SW 1271 (cell line): ENCODE measurements around the gene UBXN2A.
A peak's percentile ranks its signal among the peaks of the same experiment; 100 is the strongest.

ENCODE experiments used
- DNase-seq, 2 experiments: peaks; one replicate each; lab custom pipeline; 2025; lab: John Stamatoyannopoulos, UW

UBXN2A gene

DNA sequence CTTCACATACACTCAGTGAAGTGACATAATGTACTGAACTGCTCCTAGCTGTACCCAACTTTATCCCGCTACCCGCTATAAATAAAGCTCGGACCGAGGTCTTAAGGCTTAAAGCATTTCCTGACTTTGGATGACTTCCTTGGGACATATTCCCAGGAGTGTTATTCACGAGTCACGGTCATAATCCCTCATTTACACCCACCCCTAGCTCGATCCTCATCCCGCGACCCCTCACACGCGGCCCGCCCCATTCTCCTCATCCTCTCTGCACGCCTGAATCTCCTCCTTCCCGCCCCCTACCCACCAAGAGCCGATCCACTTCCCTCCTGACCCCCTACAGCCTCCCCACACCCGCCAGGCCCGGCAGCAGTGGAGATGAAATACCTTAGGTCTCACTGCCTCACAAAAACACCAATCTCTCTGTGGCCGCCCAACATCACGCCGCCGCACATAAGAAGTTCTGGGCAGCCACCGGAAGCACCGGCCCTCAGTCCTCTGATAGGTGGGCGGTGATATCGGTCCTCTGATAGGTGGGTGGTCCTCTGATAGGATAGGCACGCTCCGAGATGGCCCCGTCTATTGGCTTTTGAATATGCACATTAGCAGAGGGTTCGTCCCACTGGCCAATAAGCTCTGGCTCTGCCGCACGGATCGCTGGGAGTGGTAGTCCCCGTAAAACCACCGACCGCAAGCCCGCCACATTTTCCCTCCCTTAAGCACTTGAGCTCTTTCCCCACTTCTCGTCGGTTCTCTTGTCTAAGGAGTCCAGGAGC, 106.9 kb downstream of the UBXN2A start, which contains the start of gene WDCP:
Gene WDCP (minus strand): TSS at position 462 of the 773 bp plus-strand sequence. CDS start 7,897 bp downstream, outside the sequence.
- DNase-seq: peak; percentile 99 to 100

DNA sequence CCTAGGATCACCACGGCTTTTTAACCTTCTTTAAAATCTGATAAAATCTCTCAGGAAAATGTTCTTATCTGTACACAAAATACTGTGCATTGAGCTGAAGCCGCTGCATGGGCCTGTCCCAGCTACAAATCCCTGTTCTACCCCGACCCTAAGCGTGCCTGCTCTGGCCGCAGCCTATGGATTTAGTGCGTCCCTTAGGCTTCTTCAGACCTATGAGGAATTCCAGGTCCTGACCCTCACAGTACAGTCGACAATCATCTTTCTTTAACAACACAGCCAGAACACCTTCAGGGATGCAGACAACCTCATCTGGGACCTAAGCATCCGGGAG, 107.4 kb downstream of the UBXN2A start:
- no peak for DNase-seq

DNA sequence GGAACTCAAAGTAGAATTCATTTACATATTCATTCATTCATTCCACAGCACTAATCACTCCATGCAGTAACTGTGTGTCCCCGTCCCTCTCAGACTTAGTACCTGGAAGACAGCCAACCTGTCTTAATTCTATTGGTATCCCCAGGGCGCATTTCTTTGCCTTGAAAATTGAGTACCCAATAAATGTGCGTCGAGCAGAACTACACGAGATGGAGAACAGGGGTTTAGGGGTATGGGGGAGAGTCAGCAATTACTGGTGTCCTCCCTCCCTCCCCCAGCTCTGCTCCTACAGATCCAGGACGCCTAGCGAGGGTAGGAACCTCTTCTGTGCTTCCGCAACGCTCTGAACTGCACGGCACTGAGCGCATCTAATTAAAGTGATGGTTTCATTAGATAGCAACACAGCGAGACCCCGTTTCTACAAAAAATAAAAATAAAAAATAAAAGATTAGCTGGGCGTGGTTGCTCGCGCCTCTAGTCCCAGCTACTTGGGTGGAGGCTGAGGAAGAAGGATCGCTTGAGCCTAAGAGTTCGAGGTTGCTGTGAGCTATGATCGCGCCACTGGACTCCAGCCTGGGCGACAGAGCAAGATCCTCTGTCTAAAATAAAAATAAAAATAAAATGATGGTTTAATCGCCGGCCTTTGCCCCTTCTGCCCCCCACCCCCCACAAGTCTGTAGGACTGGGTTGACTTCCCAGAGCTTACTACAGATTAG, 108.7 kb downstream of the UBXN2A start:
- DNase-seq: no peak

DNA sequence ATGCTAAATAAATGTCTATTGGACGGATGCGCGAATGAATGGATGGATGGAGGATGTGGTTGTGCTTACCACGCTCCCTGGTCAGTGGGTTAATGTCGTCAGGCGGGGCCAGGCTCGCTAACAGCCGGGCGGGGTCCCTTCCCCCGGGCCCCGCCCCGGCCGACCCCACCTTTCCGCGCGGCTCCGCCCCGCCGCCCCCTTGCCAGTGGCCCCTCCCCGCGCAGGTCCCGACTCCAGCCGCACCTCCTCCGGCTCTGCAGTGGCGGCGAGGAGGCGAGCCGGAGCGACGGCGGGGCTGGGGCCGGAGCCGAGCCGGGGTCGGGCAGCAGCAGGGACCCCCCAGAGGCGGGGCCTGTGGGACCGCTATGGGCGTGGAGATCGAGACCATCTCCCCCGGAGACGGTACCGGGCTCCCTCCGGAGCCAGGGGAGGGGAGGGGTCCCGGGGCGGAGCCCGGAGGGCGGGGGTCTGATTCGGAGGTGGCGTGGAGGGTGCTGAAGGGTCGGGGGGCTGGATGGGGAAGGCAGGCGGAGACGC, 109.3 kb downstream of the UBXN2A start, which contains the start of gene FKBP1B:
Gene FKBP1B (plus strand): TSS at position 257 of the 537 bp plus-strand sequence. CDS start 109 bp downstream, at position 366.
- peak in 1 of 2 experiments; percentile 24 for DNase-seq

DNA sequence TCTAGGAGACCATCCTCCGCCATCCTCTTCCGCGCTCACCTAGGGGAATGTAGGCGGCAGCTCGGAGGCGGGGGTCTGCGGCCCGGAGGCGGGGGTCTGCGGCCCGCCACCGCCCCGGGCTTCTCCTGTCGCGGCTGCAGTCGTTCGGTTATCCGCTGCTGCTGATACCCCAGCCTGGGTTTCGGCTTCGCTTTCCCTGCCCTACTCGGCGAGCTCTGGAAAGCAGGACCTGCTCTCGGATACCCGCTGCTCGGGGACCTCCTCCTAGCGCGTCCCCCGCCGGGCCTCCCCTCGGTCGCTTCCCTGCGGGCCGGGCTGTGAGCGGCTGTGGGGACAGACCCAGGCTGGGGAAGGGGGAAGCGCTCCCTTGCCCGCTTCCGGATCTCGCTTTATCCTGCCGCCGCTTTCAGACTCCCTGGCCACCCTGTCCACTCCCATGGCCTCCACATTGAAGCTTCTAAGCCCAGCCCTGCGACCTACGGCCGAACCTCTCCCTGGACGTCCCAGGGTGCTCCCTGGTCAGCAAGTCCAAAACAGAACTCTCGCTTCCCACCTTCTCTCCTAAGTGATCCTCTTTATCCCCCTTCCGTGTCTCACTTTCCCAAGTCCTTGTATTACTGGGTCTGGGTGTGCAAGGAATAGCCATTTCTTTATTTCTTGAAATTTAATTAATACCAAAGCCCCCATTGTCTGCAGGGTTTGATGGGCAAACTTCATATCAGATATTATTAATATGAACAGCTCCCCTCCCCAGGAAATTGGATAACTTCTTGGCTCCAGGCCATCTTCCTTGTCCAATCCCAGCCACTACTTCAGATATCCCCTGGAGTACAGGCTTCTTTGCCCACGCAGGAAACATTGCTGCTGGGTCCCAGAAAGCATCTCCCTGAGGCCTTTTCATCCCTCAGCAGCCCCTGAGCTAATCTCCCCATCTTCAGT, 110.0 kb downstream of the UBXN2A start:
- DNase-seq: no peak

DNA sequence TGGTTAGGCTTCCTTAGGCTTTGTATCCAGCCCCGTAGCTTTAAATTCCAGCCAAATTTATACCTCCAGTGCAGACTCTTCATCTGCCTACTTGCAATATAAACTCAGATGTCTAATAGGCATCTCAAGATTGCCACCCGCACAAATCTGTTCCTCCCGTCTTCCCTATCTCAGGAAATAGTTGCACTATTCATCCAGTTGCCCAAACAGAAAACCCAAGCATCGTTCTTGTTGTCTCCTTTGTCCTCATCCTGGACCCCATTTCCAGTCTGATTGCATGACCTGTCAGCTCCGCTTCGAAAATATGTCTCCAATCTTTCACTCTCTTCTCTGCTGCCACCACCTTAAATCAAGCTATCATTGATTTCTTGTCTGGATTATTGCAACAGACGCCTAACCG, 111.6 kb downstream of the UBXN2A start:
- no peak for DNase-seq

DNA sequence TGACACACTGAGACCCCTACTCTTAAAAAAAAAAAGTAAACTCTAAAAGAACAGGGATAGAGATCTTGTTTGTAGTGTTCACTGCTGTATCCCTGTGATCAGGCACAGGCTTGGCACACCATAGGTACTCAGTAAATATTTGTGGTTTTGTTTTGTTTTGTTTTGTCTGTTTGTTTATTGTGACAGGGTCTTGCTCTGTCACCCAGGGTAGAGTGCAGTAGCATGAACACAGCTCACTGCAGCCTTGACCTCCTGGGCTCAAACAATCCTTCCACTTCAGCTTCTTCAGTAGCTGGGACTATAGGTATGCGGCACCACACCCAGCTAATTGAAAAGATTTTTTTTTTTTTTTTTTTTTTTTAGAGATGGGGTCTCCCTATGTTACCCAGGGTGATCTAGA, 112.7 kb downstream of the UBXN2A start:
- no peak for DNase-seq
